ENCODE results near the gene TRAF7. TPM values are rescaled to one million over a fixed set of nuclear protein-coding genes. Genes with fewer than 3 reads are reported as not detected.
A peak's percentile ranks its signal among the peaks of the same experiment; 100 is the strongest.

TRAF7 gene
- total RNA-seq, 1 experiment from 2014 or later: 160 TPM

DNA sequence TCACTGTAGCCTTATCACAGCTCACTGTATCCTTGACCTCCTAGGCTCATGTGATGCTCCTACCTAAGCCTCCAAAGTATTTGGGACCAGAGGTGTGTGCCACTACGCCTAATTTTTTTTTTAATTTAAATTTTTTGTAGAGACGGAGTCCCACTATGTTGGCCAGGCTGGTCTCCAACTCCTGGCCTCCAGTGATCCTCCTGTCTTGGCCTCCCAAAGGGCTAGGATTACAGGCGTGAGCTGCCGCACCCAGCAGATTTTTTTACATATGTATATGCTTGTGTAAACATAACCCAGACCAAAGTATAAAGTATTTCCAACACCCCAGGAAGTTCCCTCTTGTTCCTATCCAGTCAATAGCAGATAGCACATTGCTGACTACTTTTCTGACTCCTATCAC lies 60.7 kb downstream of the TRAF7 start:
- intact Hi-C loops (cut with micrococcal nuclease): no loop called here
- POLR2A ChIA-PET: interaction anchor here (1.0 to 2.7 kb wide), 6 partner anchors 10 to 252 kb away, joined by 3 to 17 read pairs (median 6); partner anchors contain the start of genes ECI1, MLST8 and RPS2

More for the DNA sequence above, 60.7 kb downstream of the TRAF7 start:
- DNase-seq (ENCODE audit: low read depth, low spot score) (no peak), ATAC-seq (no peak)
- H4K20me1 ChIP-seq (ENCODE audit: insufficient read depth): peaks cover 9% of the 10 kb centered on the region; the same call in 1 of the 2 replicates
- CTCF ChIA-PET: interaction anchor here (2.3 kb wide), 1 partner anchor 35 kb away, joined by 13 read pairs; the partner anchor contains the start of gene ECI1
- H3K36me3 ChIP-seq (ENCODE audit: control insufficient read depth in 1 of 2, insufficient read depth in 2 of 2, low read length in 2 of 2): peaks cover 0 to 14% of the 10 kb centered on the region in 2 experiments; a peak in 1 of 4 replicates
- peak overlapping the region; percentile 93 for H3K9ac ChIP-seq (ENCODE audit: low read length)
- no TSS peak for BruUV-seq (replicated peaks)
- H3K9me3 ChIP-seq (ENCODE audit: control insufficient read depth in 1 of 2, insufficient read depth in 1 of 2, low read depth in 1 of 2, low read length in 2 of 2): no peaks in the 10 kb centered on the region
- peak overlapping the region; percentile 91 for H3K27ac ChIP-seq (ENCODE audit: low read depth, low read length)
- H3K9me2 ChIP-seq (ENCODE audit: insufficient read depth): no peaks in the 10 kb centered on the region
- peak overlapping the region; percentile 56 to 67 for H3K4me3 ChIP-seq (replicated peaks in 1 of 2; ENCODE audit: low read depth in 1 of 2, low read length in 2 of 2)
- H3K4me2 ChIP-seq (ENCODE audit: low read length): peak overlapping the region; percentile 93
- peaks cover 28% of the 10 kb centered on the region for H3K79me2 ChIP-seq (ENCODE audit: insufficient read depth, low read length)
- no peak for TF ChIP-seq SRF (IDR thresholded peaks at IDR 0.05; ENCODE audit: low read depth)
- TF ChIP-seq, protein P1, sequence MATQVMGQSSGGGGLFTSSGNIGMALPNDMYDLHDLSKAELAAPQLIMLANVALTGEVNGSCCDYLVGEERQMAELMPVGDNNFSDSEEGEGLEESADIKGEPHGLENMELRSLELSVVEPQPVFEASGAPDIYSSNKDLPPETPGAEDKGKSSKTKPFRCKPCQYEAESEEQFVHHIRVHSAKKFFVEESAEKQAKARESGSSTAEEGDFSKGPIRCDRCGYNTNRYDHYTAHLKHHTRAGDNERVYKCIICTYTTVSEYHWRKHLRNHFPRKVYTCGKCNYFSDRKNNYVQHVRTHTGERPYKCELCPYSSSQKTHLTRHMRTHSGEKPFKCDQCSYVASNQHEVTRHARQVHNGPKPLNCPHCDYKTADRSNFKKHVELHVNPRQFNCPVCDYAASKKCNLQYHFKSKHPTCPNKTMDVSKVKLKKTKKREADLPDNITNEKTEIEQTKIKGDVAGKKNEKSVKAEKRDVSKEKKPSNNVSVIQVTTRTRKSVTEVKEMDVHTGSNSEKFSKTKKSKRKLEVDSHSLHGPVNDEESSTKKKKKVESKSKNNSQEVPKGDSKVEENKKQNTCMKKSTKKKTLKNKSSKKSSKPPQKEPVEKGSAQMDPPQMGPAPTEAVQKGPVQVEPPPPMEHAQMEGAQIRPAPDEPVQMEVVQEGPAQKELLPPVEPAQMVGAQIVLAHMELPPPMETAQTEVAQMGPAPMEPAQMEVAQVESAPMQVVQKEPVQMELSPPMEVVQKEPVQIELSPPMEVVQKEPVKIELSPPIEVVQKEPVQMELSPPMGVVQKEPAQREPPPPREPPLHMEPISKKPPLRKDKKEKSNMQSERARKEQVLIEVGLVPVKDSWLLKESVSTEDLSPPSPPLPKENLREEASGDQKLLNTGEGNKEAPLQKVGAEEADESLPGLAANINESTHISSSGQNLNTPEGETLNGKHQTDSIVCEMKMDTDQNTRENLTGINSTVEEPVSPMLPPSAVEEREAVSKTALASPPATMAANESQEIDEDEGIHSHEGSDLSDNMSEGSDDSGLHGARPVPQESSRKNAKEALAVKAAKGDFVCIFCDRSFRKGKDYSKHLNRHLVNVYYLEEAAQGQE (IDR thresholded peaks at IDR 0.05; ENCODE audit: low read depth): no peak
- TF ChIP-seq POLR2A (IDR thresholded peaks at IDR 0.05; ENCODE audit: borderline replicate concordance, extremely low read depth, insufficient read depth, insufficient read length): no peak
- no peak for TF ChIP-seq SP1 (IDR thresholded peaks at IDR 0.05; ENCODE audit: low read depth)
- TF ChIP-seq, protein P2, sequence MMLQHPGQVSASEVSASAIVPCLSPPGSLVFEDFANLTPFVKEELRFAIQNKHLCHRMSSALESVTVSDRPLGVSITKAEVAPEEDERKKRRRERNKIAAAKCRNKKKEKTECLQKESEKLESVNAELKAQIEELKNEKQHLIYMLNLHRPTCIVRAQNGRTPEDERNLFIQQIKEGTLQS (IDR thresholded peaks at IDR 0.05): no peak
- TF ChIP-seq, protein P3, sequence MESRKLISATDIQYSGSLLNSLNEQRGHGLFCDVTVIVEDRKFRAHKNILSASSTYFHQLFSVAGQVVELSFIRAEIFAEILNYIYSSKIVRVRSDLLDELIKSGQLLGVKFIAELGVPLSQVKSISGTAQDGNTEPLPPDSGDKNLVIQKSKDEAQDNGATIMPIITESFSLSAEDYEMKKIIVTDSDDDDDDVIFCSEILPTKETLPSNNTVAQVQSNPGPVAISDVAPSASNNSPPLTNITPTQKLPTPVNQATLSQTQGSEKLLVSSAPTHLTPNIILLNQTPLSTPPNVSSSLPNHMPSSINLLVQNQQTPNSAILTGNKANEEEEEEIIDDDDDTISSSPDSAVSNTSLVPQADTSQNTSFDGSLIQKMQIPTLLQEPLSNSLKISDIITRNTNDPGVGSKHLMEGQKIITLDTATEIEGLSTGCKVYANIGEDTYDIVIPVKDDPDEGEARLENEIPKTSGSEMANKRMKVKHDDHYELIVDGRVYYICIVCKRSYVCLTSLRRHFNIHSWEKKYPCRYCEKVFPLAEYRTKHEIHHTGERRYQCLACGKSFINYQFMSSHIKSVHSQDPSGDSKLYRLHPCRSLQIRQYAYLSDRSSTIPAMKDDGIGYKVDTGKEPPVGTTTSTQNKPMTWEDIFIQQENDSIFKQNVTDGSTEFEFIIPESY (IDR thresholded peaks at IDR 0.05; ENCODE audit: extremely low read depth, insufficient replicate concordance, low read length): no peak
- TF ChIP-seq YY1 (IDR thresholded peaks at IDR 0.05; ENCODE audit: extremely low read depth, insufficient replicate concordance, low read depth, low read length): no peak
- H2AFZ ChIP-seq (ENCODE audit: low read depth, low read length, poor library complexity, severe bottlenecking): no peak overlapping the region
- RAD21 ChIA-PET (ENCODE audit: low non-redundant PET in 1 of 2, low total read pairs in 2 of 2, uncharacterized antibody in 2 of 2, unreplicated experiment in 2 of 2): no interaction called here
- peaks cover 23 to 37% of the 10 kb centered on the region in 2 experiments for H3K4me1 ChIP-seq (ENCODE audit: control insufficient read depth in 1 of 2, insufficient read depth in 2 of 2, low read length in 2 of 2)
- no peaks in the 10 kb centered on the region for H3K27me3 ChIP-seq (ENCODE audit: insufficient read depth, low read length)
